Neural cell (in vitro differentiated cells): ENCODE measurements around the gene USP9X. TPM values are rescaled to one million over a fixed set of nuclear protein-coding genes. Genes with fewer than 3 reads are reported as not detected.

Experiments
- H2AFZ ChIP-seq: fragments of 200-600, 300-800 bp; sonication (generic), shearing (Covaris generic); 2 replicates; pipeline ENCODE4 v1.6.0; 2014; ENCODE audit warnings: low read depth, mild to moderate bottlenecking, antibody characterized with exemption, low read length, moderate library complexity
- H3F3A ChIP-seq: fragments of 200-600 bp; shearing (Covaris generic); 2 replicates; pipeline ENCODE4 v1.6.1; 2016; ENCODE audit warnings: mild to moderate bottlenecking, moderate library complexity, mixed read lengths, antibody characterized with exemption, low read length; ENCODE audit not compliant: insufficient read depth, poor library complexity, severe bottlenecking
- H3K27ac ChIP-seq: fragments of 200-600, 300-800 bp; sonication (generic), shearing (Covaris generic); 2 replicates; pipeline ENCODE4 v1.5.1; 2014; ENCODE audit warnings: mild to moderate bottlenecking, low read length, moderate library complexity
- H3K27me3 ChIP-seq: fragments of 300-800, 200-600 bp; sonication (generic), shearing (Covaris generic); 2 replicates; pipeline ENCODE4 v1.6.0; 2014; ENCODE audit warnings: mild to moderate bottlenecking, low read depth, low read length, moderate library complexity; ENCODE audit not compliant: insufficient read depth
- H3K36me3 ChIP-seq: fragments of 300-800, 200-600 bp; sonication (generic), shearing (Covaris generic); 2 replicates; pipeline ENCODE4 v1.5.1; 2014; ENCODE audit warnings: mild to moderate bottlenecking, antibody characterized with exemption, low read length, moderate library complexity; ENCODE audit not compliant: insufficient read depth
- H3K4me2 ChIP-seq: fragments of 300-800, 200-600 bp; sonication (generic), shearing (Covaris generic); 2 replicates; pipeline ENCODE4 v1.6.0; 2014; ENCODE audit warnings: mild to moderate bottlenecking, low read length
- H3K4me3 ChIP-seq: fragments of 300-800, 200-600 bp; sonication (generic), shearing (Covaris generic); 2 replicates; pipeline ENCODE4 v1.5.1; 2014; ENCODE audit warnings: mild to moderate bottlenecking, low read length, moderate library complexity
- H3K79me2 ChIP-seq: fragments of 200-600 bp; shearing (Covaris generic); replicated peaks from 2 replicates; pipeline ENCODE4 v1.6.0; 2014; ENCODE audit warnings: mild to moderate bottlenecking, low read length, moderate library complexity; ENCODE audit not compliant: insufficient read depth
- H3K9ac ChIP-seq: fragments of 300-800, 200-600 bp; sonication (generic), shearing (Covaris generic); 2 replicates; pipeline ENCODE4 v1.6.1; 2016; ENCODE audit warnings: mild to moderate bottlenecking, low read length, mixed read lengths
- H3K9me2 ChIP-seq: fragments of 200-600 bp; shearing (Covaris generic); 2 replicates; pipeline ENCODE4 v1.6.1; 2016; ENCODE audit warnings: mild to moderate bottlenecking, low read length, mixed read lengths; ENCODE audit not compliant: insufficient read depth
- H3K9me3 ChIP-seq: fragments of 200-600, 300-800 bp; sonication (generic), shearing (Covaris generic); 2 replicates; pipeline ENCODE4 v1.6.1; 2016; ENCODE audit warnings: mild to moderate bottlenecking, mixed run types, low read length, moderate library complexity, mixed read lengths
- H4K20me1 ChIP-seq: fragments of 200-600 bp; shearing (Covaris generic); 2 replicates; pipeline ENCODE4 v1.6.1; 2016; ENCODE audit warnings: mild to moderate bottlenecking, mixed run types; ENCODE audit not compliant: insufficient read depth
- CTCF ChIP-seq: fragments of 450-650 bp; IDR thresholded peaks from 2 replicates; pipeline ENCODE4 v1.5.1; 2014; ENCODE audit warnings: antibody characterized with exemption, mild to moderate bottlenecking, moderate library complexity; ENCODE audit not compliant: poor library complexity, severe bottlenecking
- EP300 ChIP-seq: fragments of 450-650 bp; conservative IDR thresholded peaks from 2 replicates; pipeline ENCODE4 v1.6.1; 2014; ENCODE audit warnings: antibody characterized with exemption, mild to moderate bottlenecking, moderate library complexity; ENCODE audit not compliant: poor library complexity, severe bottlenecking
- EZH2 ChIP-seq: fragments of 200-600, 300-800 bp; shearing (Covaris generic), sonication (generic); IDR thresholded peaks from 2 replicates; pipeline ENCODE4 v1.6.1; 2014; ENCODE audit warnings: antibody characterized with exemption, low read length, borderline replicate concordance, mild to moderate bottlenecking; ENCODE audit not compliant: insufficient read depth, poor library complexity, severe bottlenecking
- MXI1 ChIP-seq: fragments of 450-650 bp; conservative IDR thresholded peaks from 2 replicates; pipeline ENCODE4 v1.6.1; 2014; ENCODE audit warnings: antibody characterized with exemption, mild to moderate bottlenecking; ENCODE audit not compliant: poor library complexity, severe bottlenecking
- POLR2AphosphoS5 ChIP-seq: IDR thresholded peaks from 2 replicates; pipeline ENCODE4 v1.6.1; 2012
- RAD21 ChIP-seq: fragments of 450-650 bp; conservative IDR thresholded peaks from 2 replicates; pipeline ENCODE4 v1.6.1; 2014; ENCODE audit warnings: antibody characterized with exemption, mild to moderate bottlenecking, moderate library complexity
- REST ChIP-seq: IDR thresholded peaks from 2 replicates; pipeline ENCODE4 v1.6.1; 2012; ENCODE audit warnings: borderline replicate concordance
- SMC3 ChIP-seq: fragments of 450-650 bp; conservative IDR thresholded peaks from 2 replicates; pipeline ENCODE4 v1.6.1; 2014; ENCODE audit warnings: antibody characterized with exemption, mild to moderate bottlenecking, moderate library complexity; ENCODE audit not compliant: poor library complexity
- TAF1 ChIP-seq: IDR thresholded peaks from 2 replicates; pipeline ENCODE4 v1.6.1; 2012; ENCODE audit warnings: low read depth
- polyA plus RNA-seq: library from polyadenylated mRNA; depleted of rRNA; stranded (reverse); fragments of >200 nt; gene quantifications from 2 replicates; pipeline ENCODE4 v1.2.3, GENCODE V29; 2014

Gene USP9X
- polyA plus RNA-seq, 1 donor from 2014 or later = 36.1 TPM

- Histone ChIP-seq H3K9me2 (no peaks in the 10 kb centered on the region), H3K36me3 (no peaks in the 10 kb centered on the region), H4K20me1 (no peaks in the 10 kb centered on the region), H2AFZ (no peak overlapping the region), H3K4me2 (no peak overlapping the region), H3K9ac (no peak overlapping the region), H3K9me3 (no peaks in the 10 kb centered on the region), H3K27me3 (no peaks in the 10 kb centered on the region), H3F3A (no peaks in the 10 kb centered on the region), H3K79me2 (no peaks in the 10 kb centered on the region), H3K4me3 (no peak overlapping the region), H3K27ac (no peak overlapping the region)
- TF ChIP-seq POLR2AphosphoS5 (no peak), CTCF (no peak), RAD21 (no peak), TAF1 (no peak), MXI1 (no peak), EP300 (no peak), EZH2 (no peak), REST (no peak), SMC3 (no peak)
Measured at GRCh38 chrX:41258226-41258625, 173.0 kb downstream of the USP9X start.

GRCh38 chrX:41258871-41259270 is 173.6 kb downstream of the USP9X start:
- TF ChIP-seq REST = no peak
- TF ChIP-seq RAD21 = no peak
- TF ChIP-seq EZH2 = no peak
- TF ChIP-seq POLR2AphosphoS5 = no peak
- no peak for TF ChIP-seq MXI1
- TF ChIP-seq EP300 = no peak
- TF ChIP-seq CTCF = no peak
- no peak for TF ChIP-seq SMC3
- no peak for TF ChIP-seq TAF1
- Histone ChIP-seq H2AFZ (no peak overlapping the region), H3K27me3 (no peaks in the 10 kb centered on the region), H3K27ac (no peak overlapping the region), H3K4me2 (no peak overlapping the region), H3F3A (no peaks in the 10 kb centered on the region), H3K9me2 (no peaks in the 10 kb centered on the region), H3K9me3 (no peaks in the 10 kb centered on the region), H4K20me1 (no peaks in the 10 kb centered on the region), H3K4me3 (no peak overlapping the region), H3K79me2 (no peaks in the 10 kb centered on the region), H3K36me3 (no peaks in the 10 kb centered on the region), H3K9ac (no peak overlapping the region)
